ENCODE measurements around the gene KLF7.

GRCh38 chr2:207143215-207144172 is 22.3 kb downstream of the KLF7 start:
- TF ChIP-seq CTCF (conservative IDR thresholded peaks at IDR 0.05; ENCODE audit: low read length) (no peak), EZH2phosphoT487 (IDR thresholded peaks at IDR 0.05; ENCODE audit: borderline replicate concordance, low read depth, low read length) (no peak)
